Neuronal stem cell (in vitro differentiated cells): ENCODE measurements around the gene CMTM1.
A peak's percentile ranks its signal among the peaks of the same experiment; 100 is the strongest.

Experiments used
- DNase-seq: peaks from one replicate; pipeline ENCODE4 v3.0.0-alpha.2; 2013; ENCODE audit warnings: low spot score
- H2AFZ ChIP-seq: one replicate; pipeline ENCODE4 v1.6.1; 2013; ENCODE audit warnings: mild to moderate bottlenecking, low read length, inconsistent platforms
- H2AK5ac ChIP-seq: 2 replicates; pipeline ENCODE4 v1.6.1; 2013; ENCODE audit warnings: low read depth, mild to moderate bottlenecking, inconsistent platforms, low read length, moderate library complexity, mixed read lengths
- H2BK120ac ChIP-seq: 2 replicates; pipeline ENCODE4 v1.6.1; 2013; ENCODE audit warnings: low read depth, mild to moderate bottlenecking, inconsistent platforms, low read length, moderate library complexity, mixed read lengths
- H2BK12ac ChIP-seq: one replicate; pipeline ENCODE4 v1.6.1; 2013; ENCODE audit warnings: low read length, inconsistent platforms
- H2BK15ac ChIP-seq: 2 replicates; pipeline ENCODE4 v1.6.1; 2013; ENCODE audit warnings: mild to moderate bottlenecking, low read length, inconsistent platforms, mixed read lengths
- H2BK5ac ChIP-seq: one replicate; pipeline ENCODE4 v1.6.1; 2013; ENCODE audit warnings: inconsistent platforms, mild to moderate bottlenecking, low read length, moderate library complexity
- H3K14ac ChIP-seq: one replicate; pipeline ENCODE4 v1.6.1; 2013; ENCODE audit warnings: low read length, inconsistent platforms
- H3K18ac ChIP-seq: 2 replicates; pipeline ENCODE4 v1.6.1; 2013; ENCODE audit warnings: low read length, inconsistent platforms
- H3K23ac ChIP-seq: 2 replicates; pipeline ENCODE4 v1.6.1; 2013; ENCODE audit warnings: low read depth, mild to moderate bottlenecking, mixed read lengths, low read length, inconsistent platforms; ENCODE audit not compliant: poor library complexity
- H3K27ac ChIP-seq: replicated peaks from 3 replicates; pipeline ENCODE4 v1.5.1; 2013; ENCODE audit warnings: low read length, inconsistent platforms
- H3K27me3 ChIP-seq, 3 experiments: 2 replicates each; pipeline ENCODE4 v1.6.1; 2013; ENCODE audit warnings: low read length in 3 of 3, mild to moderate bottlenecking in 2 of 3, inconsistent platforms in 1 of 3, low read depth in 1 of 3, mixed read lengths in 1 of 3, moderate library complexity in 1 of 3; ENCODE audit not compliant: control insufficient read depth in 3 of 3, insufficient read depth in 3 of 3
- H3K36me3 ChIP-seq, 2 donors: replicated peaks in 1 of 2; 2 replicates each; pipeline ENCODE4 v1.6.1; 2013; ENCODE audit warnings: low read length in 2 of 2; ENCODE audit not compliant: control insufficient read depth in 2 of 2, insufficient read depth in 2 of 2
- H3K4ac ChIP-seq: 2 replicates; pipeline ENCODE4 v1.6.1; 2013; ENCODE audit warnings: inconsistent platforms, mild to moderate bottlenecking, low read length, moderate library complexity
- H3K4me1 ChIP-seq, 2 donors: 1 replicate in 1 of 2; 2 replicates in 1 of 2; pipeline ENCODE4 v1.6.1; 2013; ENCODE audit warnings: low read length in 2 of 2, low read depth in 1 of 2; ENCODE audit not compliant: control insufficient read depth in 2 of 2, insufficient read depth in 1 of 2
- H3K4me2 ChIP-seq: one replicate; pipeline ENCODE4 v1.6.1; 2013; ENCODE audit warnings: mild to moderate bottlenecking, low read length, inconsistent platforms; ENCODE audit not compliant: insufficient read depth, poor library complexity, severe bottlenecking
- H3K4me3 ChIP-seq, 2 donors: 2 replicates each; pipeline ENCODE4 v1.5.1; 2013; ENCODE audit warnings: low read length in 2 of 2, mild to moderate bottlenecking in 2 of 2, inconsistent platforms in 1 of 2, moderate library complexity in 1 of 2
- H3K79me1 ChIP-seq: one replicate; pipeline ENCODE4 v1.6.1; 2013; ENCODE audit warnings: low read depth, mild to moderate bottlenecking, inconsistent platforms, low read length, moderate library complexity
- H3K9ac ChIP-seq: one replicate; pipeline ENCODE4 v1.6.1; 2013; ENCODE audit warnings: mild to moderate bottlenecking, low read depth, low read length, inconsistent platforms; ENCODE audit not compliant: poor library complexity
- H3K9me3 ChIP-seq, 2 donors: replicated peaks in 1 of 2; 2 replicates each; pipeline versions ENCODE3 to v1.6.1; 2013; ENCODE audit warnings: low read length in 2 of 2, mild to moderate bottlenecking in 2 of 2, inconsistent platforms in 1 of 2, low read depth in 1 of 2, mixed read lengths in 1 of 2, moderate library complexity in 1 of 2; ENCODE audit not compliant: control insufficient read depth in 2 of 2, insufficient read depth in 1 of 2
- H4K8ac ChIP-seq: one replicate; pipeline ENCODE4 v1.6.1; 2013; ENCODE audit warnings: low read depth, mild to moderate bottlenecking, inconsistent platforms, low read length, moderate library complexity
- H4K91ac ChIP-seq: one replicate; pipeline ENCODE4 v1.6.1; 2013; ENCODE audit warnings: low read length, low read depth, mild to moderate bottlenecking, inconsistent platforms; ENCODE audit not compliant: poor library complexity
- WGBS, 2 donors: extraction: QIAGEN DNeasy Blood & Tissue Kit; methylation state at CpG; one replicate each; pipeline ENCODE4 v1.1.7; 2013; ENCODE audit warnings: missing lambda C conversion rate in 2 of 2, mixed read lengths in 1 of 2; ENCODE audit not compliant: insufficient read length in 2 of 2, insufficient replicate concordance in 1 of 2; ENCODE audit errors: extremely low coverage in 2 of 2; 5-methylcytosine and 5-hydroxymethylcytosine counted together

The CMTM1 gene

GRCh38 chr16:66552286-66553177 is 13.7 kb upstream of the CMTM1 start, which contains the start of gene CKLF:
Gene CKLF, plus strand, starts transcription at chr16:66552576. Its CDS starts 140 bp downstream, at chr16:66552716.
- Histone ChIP-seq H3K4ac (peak within 1 kb of the TSS; percentile 94), H4K8ac (peak within 1 kb of the TSS; percentile 83), H3K79me1 (no peaks in the 10 kb centered on the region), H2BK120ac (no peak within 1 kb of the TSS), H3K36me3 (peaks cover 0 to 15% of the 10 kb centered on the region in 2 donors), H3K23ac (peak within 1 kb of the TSS; percentile 70), H3K9ac (peak within 1 kb of the TSS; percentile 89), H3K4me2 (peak within 1 kb of the TSS; percentile 78), H3K27ac (no peak within 1 kb of the TSS), H3K4me1 (peaks cover 8 to 11% of the 10 kb centered on the region in 2 donors), H3K9me3 (peaks cover 3 to 12% of the 10 kb centered on the region in 2 donors), H2AFZ (peak within 1 kb of the TSS; percentile 93), H2BK15ac (peak within 1 kb of the TSS; percentile 89), H3K18ac (peak within 1 kb of the TSS; percentile 100), H2BK5ac (peak within 1 kb of the TSS; percentile 15), H2AK5ac (peak within 1 kb of the TSS; percentile 95), H2BK12ac (no peak within 1 kb of the TSS), H3K4me3 (peak within 1 kb of the TSS; percentile 57 to 76), H4K91ac (no peak within 1 kb of the TSS), H3K14ac (no peak within 1 kb of the TSS), H3K27me3 (no peaks in the 10 kb centered on the region)
- WGBS, 2 donors, result no CpG with 5 or more reads among the region's 63 CpGs
- peak; percentile 82 for DNase-seq

GRCh38 chr16:66553223-66553622 is 13.0 kb upstream of the CMTM1 start:
- Histone ChIP-seq H2BK12ac (no peak overlapping the region), H2BK120ac (no peak overlapping the region), H3K23ac (no peak overlapping the region), H3K27ac (no peak overlapping the region), H3K9me3 (peaks cover 3 to 12% of the 10 kb centered on the region in 2 donors), H2BK15ac (no peak overlapping the region), H2AK5ac (no peak overlapping the region), H2AFZ (no peak overlapping the region), H4K91ac (no peak overlapping the region), H3K18ac (no peak overlapping the region), H3K9ac (no peak overlapping the region), H3K79me1 (no peaks in the 10 kb centered on the region), H3K14ac (no peak overlapping the region), H3K36me3 (peaks cover 0 to 21% of the 10 kb centered on the region in 2 donors), H4K8ac (no peak overlapping the region), H3K4me2 (no peak overlapping the region), H3K4ac (no peak overlapping the region), H3K4me1 (peaks cover 8 to 11% of the 10 kb centered on the region in 2 donors), H2BK5ac (no peak overlapping the region), H3K27me3 (no peaks in the 10 kb centered on the region), H3K4me3 (peak overlapping the region in 1 of 2 donors; percentile 57)
- no CpG with 5 or more reads among the region's 8 CpGs for WGBS, 2 donors
- no peak for DNase-seq

- Histone ChIP-seq H4K91ac (no peak overlapping the region), H3K9ac (no peak overlapping the region), H3K4ac (no peak overlapping the region), H3K79me1 (no peaks in the 10 kb centered on the region), H3K27ac (no peak overlapping the region), H3K4me1 (peaks cover 8 to 10% of the 10 kb centered on the region in 2 donors), H3K9me3 (peaks cover 3 to 12% of the 10 kb centered on the region in 2 donors), H2BK5ac (no peak overlapping the region), H4K8ac (no peak overlapping the region), H3K36me3 (peaks cover 2 to 28% of the 10 kb centered on the region in 2 donors), H2AFZ (no peak overlapping the region), H2BK12ac (no peak overlapping the region), H3K23ac (no peak overlapping the region), H3K14ac (no peak overlapping the region), H2AK5ac (no peak overlapping the region), H3K27me3 (no peaks in the 10 kb centered on the region), H3K4me2 (no peak overlapping the region), H3K4me3 (no peak overlapping the region), H2BK15ac (no peak overlapping the region), H3K18ac (no peak overlapping the region), H2BK120ac (no peak overlapping the region)
- DNase-seq, result no peak
- WGBS, 2 donors, result no CpG with 5 or more reads among the region's 3 CpGs
Measured at GRCh38 chr16:66554021-66554420, 12.2 kb upstream of the CMTM1 start.

GRCh38 chr16:66554495-66554894 is 11.7 kb upstream of the CMTM1 start:
- no peak for DNase-seq
- Histone ChIP-seq H2BK12ac (no peak overlapping the region), H4K8ac (no peak overlapping the region), H3K27me3 (no peaks in the 10 kb centered on the region), H3K4me2 (no peak overlapping the region), H4K91ac (no peak overlapping the region), H3K36me3 (peaks cover 2 to 31% of the 10 kb centered on the region in 2 donors), H3K9me3 (peaks cover 3 to 12% of the 10 kb centered on the region in 2 donors), H3K27ac (no peak overlapping the region), H2BK15ac (no peak overlapping the region), H2AK5ac (no peak overlapping the region), H3K4ac (no peak overlapping the region), H3K79me1 (no peaks in the 10 kb centered on the region), H2BK120ac (no peak overlapping the region), H3K14ac (no peak overlapping the region), H3K23ac (no peak overlapping the region), H2AFZ (no peak overlapping the region), H3K4me1 (peaks cover 6 to 8% of the 10 kb centered on the region in 2 donors), H2BK5ac (no peak overlapping the region), H3K4me3 (no peak overlapping the region), H3K9ac (no peak overlapping the region), H3K18ac (no peak overlapping the region)
- WGBS, 2 donors, result 100% methylated on average over 3 of the region's 6 CpGs; no CpG with 5 or more reads in 1 of the 2 donors
